Upper lobe of right lung (tissue), 1 donor: Measurements from ENCODE around the gene OR8B2. TPM values are rescaled to one million over a fixed set of nuclear protein-coding genes. Genes with fewer than 3 reads are reported as not detected.
A peak's percentile ranks its signal among the peaks of the same experiment; 100 is the strongest.
"Not testable (repeated sequence)": the region's sequence is repeated elsewhere in the genome, so short reads cannot be mapped to it uniquely, and the experiment has no call there.

ENCODE experiments used
- ATAC-seq: fragments of 200-7000 bp; cut with Tn5 transposase; one replicate; pipeline ENCODE4 v1.9.1; 2020; ENCODE audit warnings: mild to moderate bottlenecking, moderate library complexity
- DNase-seq: peaks from one replicate; pipeline ENCODE4 v3.0.0-alpha.2; 2020
- H3K27ac ChIP-seq: fragments of 200-600 bp; one replicate; pipeline ENCODE4 v1.8.0; 2022
- H3K27me3 ChIP-seq: fragments of 200-600 bp; one replicate; pipeline ENCODE4 v1.8.0; 2022; ENCODE audit warnings: mild to moderate bottlenecking
- H3K36me3 ChIP-seq: fragments of 200-600 bp; one replicate; pipeline ENCODE4 v1.8.0; 2022
- H3K4me1 ChIP-seq: fragments of 200-600 bp; one replicate; pipeline ENCODE4 v1.8.0; 2022
- H3K4me3 ChIP-seq: fragments of 200-600 bp; one replicate; pipeline ENCODE4 v1.8.0; 2022; ENCODE audit warnings: mild to moderate bottlenecking
- H3K9me3 ChIP-seq: fragments of 200-600 bp; one replicate; pipeline ENCODE4 v1.8.0; 2022
- intact Hi-C: fragments of 100-400 bp; cut with DNase I; formaldehyde crosslinking; loops from one replicate; pipeline ENCODE4 v1.11.0; 2022
- total RNA-seq: library from RNA; stranded (reverse); fragmentation: NEBNext Ultra II Directional; extraction: Animal tissue kit (Norgen Biotek cat#: 25700); gene quantifications from one replicate; pipeline ENCODE4 v1.2.1, GENCODE V29; 2021
- TF ChIP-seq, protein P1 (sequence below): fragments of 200-600 bp; IDR thresholded peaks from one replicate; pipeline ENCODE4 v1.8.0; 2022; ENCODE audit warnings: antibody characterized with exemption
- donor health status: DM: no; HTN: yes; CAD: no; lungs with severe emphysema.

OR8B2 gene
- total RNA-seq, 1 donor from 2014 or later: not detected

- no peaks in the 10 kb centered on the region for H3K36me3 ChIP-seq
- no peak for ATAC-seq
- intact Hi-C loops: no loop called here
- H3K27ac ChIP-seq: no peak overlapping the region
- no peaks in the 10 kb centered on the region for H3K4me1 ChIP-seq
- H3K27me3 ChIP-seq: peaks cover 5% of the 10 kb centered on the region
- TF ChIP-seq, protein P1, sequence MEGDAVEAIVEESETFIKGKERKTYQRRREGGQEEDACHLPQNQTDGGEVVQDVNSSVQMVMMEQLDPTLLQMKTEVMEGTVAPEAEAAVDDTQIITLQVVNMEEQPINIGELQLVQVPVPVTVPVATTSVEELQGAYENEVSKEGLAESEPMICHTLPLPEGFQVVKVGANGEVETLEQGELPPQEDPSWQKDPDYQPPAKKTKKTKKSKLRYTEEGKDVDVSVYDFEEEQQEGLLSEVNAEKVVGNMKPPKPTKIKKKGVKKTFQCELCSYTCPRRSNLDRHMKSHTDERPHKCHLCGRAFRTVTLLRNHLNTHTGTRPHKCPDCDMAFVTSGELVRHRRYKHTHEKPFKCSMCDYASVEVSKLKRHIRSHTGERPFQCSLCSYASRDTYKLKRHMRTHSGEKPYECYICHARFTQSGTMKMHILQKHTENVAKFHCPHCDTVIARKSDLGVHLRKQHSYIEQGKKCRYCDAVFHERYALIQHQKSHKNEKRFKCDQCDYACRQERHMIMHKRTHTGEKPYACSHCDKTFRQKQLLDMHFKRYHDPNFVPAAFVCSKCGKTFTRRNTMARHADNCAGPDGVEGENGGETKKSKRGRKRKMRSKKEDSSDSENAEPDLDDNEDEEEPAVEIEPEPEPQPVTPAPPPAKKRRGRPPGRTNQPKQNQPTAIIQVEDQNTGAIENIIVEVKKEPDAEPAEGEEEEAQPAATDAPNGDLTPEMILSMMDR: no peak
- no peak for DNase-seq
- no peak overlapping the region for H3K4me3 ChIP-seq
- no peaks in the 10 kb centered on the region for H3K9me3 ChIP-seq
Measured at GRCh38 chr11:124409906-124410305, 25.6 kb upstream of the OR8B2 start.

DNA sequence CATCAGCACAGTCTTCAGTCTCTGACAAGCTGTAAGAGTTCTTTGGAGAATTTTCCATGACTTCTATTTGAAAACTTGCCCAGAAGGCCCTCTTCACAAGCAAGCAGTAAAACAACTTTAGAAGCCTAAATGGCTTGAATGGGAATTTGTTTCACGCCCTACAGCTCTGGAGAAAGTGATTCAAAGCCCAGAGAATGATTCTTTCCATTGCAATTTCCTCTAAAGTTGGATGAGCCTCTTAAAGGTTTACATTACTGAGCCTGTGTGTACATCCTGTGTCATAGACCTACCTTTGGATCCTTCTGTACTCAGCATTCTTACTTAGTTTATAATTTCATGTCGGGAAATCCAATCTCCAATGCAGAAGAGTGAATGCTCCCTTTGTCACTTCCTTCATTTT, 21.3 kb upstream of the OR8B2 start:
- DNase-seq (no peak), ATAC-seq (no peak)
- Histone ChIP-seq H3K9me3 (no peaks in the 10 kb centered on the region), H3K4me3 (no peak overlapping the region), H3K27ac (no peak overlapping the region), H3K4me1 (no peaks in the 10 kb centered on the region), H3K27me3 (peaks cover 5% of the 10 kb centered on the region), H3K36me3 (no peaks in the 10 kb centered on the region)
- TF ChIP-seq, protein P1: no peak
- intact Hi-C loops: no loop called here

GRCh38 chr11:124403186-124403585, 18.9 kb upstream of the OR8B2 start:
- H3K27ac ChIP-seq, DNase-seq, H3K36me3 ChIP-seq, H3K9me3 ChIP-seq, H3K27me3 ChIP-seq, H3K4me1 ChIP-seq, H3K4me3 ChIP-seq, ATAC-seq, intact Hi-C loops: not testable (repeated sequence)

DNA sequence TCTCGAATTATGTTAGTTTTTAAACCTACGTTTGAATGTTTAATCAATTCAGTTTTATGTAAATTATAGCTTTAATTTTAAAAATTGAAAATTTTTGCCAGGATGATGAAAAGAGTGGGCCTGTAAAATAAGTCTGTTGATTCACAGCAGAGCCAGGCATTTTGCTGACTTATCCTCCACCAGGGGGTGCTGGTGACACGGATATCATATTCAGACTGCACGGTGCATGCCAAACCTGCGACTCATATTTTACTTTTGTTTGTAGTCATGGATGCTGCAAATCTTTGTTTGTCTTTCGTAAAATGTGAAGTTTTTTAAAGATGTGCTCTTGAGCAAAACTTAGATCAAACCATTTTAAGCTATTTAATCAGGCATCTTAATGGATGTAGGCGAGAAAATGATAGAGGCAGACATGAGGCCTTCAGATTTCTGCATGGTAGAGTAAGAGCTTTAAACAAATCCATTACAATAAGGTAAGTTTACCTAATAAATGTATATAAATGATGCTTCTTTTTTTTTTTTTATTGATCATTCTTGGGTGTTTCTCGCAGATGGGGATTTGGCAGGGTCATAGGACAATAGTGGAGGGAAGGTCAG, 18.1 kb upstream of the OR8B2 start:
- TF ChIP-seq, protein P1: peak; percentile 71
- ATAC-seq (peak; percentile 87), DNase-seq (no peak)
- H3K27me3 ChIP-seq: no peaks in the 10 kb centered on the region
- no peaks in the 10 kb centered on the region for H3K9me3 ChIP-seq
- H3K36me3 ChIP-seq: no peaks in the 10 kb centered on the region
- H3K27ac ChIP-seq: no peak overlapping the region
- no peak overlapping the region for H3K4me3 ChIP-seq
- H3K4me1 ChIP-seq: no peaks in the 10 kb centered on the region
- intact Hi-C loops: no loop called here

DNA sequence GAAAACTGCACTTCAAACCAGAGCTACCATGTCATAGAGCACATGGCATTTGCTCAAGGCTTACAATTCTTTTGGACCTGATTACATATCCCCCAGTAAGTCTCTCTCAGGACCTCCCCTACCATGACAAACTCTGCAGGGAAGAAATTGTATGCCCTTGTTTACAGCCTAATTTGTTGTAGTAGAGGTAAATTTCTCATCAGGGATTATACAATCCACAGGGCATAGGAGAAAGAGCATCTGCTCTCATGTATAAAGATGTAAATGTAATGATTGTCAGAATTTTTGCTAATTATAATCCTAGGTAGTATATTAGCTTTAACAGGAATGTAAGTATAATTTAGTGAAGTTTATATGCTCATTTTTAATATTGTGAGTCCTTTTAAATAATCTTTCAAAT, 14.6 kb upstream of the OR8B2 start, which contains the start of gene OR8B3:
Gene OR8B3, minus strand, starts transcription at position 101 of the 400 bp plus-strand sequence. CDS start 1,673 bp downstream, outside the sequence.
- H3K36me3 ChIP-seq: no peaks in the 10 kb centered on the region
- no peak for DNase-seq
- ATAC-seq: no peak
- H3K27ac ChIP-seq: no peak within 1 kb of the TSS
- no peaks in the 10 kb centered on the region for H3K27me3 ChIP-seq
- H3K9me3 ChIP-seq: no peaks in the 10 kb centered on the region
- intact Hi-C loops: no loop called here
- no peak within 1 kb of the TSS for H3K4me3 ChIP-seq
- no peaks in the 10 kb centered on the region for H3K4me1 ChIP-seq
- TF ChIP-seq, protein P1: no peak

DNA sequence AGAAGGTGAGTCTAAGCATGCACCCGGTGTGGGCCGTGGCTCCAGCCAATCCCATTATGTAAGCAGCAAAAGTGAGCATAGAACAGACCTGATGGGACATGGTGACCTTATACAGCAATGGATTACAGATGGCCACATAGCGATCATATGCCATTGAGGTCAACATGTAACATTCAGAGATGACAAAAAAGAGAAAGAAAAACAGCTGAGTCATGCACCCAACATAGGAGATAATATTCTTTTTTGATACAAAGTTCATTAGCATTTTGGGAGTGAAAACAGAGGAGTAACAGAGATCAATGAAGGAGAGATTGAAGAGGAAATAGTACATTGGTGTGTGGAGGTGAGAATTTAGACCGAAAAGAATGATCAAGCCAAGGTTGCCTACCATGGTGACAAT, 12.5 kb upstream of the OR8B2 start:
- intact Hi-C loops, ATAC-seq, H3K27ac ChIP-seq, H3K9me3 ChIP-seq, H3K4me3 ChIP-seq, H3K27me3 ChIP-seq, H3K4me1 ChIP-seq, DNase-seq, H3K36me3 ChIP-seq: not testable (repeated sequence)

- TF ChIP-seq, protein P1: no peak
- ATAC-seq: no peak
Measured at GRCh38 chr11:124394408-124394807, 10.1 kb upstream of the OR8B2 start.

DNA sequence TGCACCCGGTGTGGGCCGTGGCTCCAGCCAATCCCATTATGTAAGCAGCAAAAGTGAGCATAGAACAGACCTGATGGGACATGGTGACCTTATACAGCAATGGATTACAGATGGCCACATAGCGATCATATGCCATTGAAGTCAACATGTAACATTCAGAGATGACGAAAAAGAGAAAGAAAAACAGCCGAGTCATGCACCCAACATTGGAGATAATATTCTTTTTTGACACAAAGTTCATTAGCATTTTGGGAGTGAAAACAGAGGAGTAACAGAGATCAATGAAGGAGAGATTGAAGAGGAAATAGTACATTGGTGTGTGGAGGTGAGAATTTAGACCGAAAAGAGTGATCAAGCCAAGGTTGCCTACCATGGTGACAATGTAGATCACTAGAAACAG, 1.4 kb downstream of the OR8B2 start:
- H3K27ac ChIP-seq, intact Hi-C loops, H3K4me1 ChIP-seq, DNase-seq, H3K9me3 ChIP-seq, H3K27me3 ChIP-seq, H3K36me3 ChIP-seq, ATAC-seq, H3K4me3 ChIP-seq: not testable (repeated sequence)

More at GRCh38 chr11:124394408-124394807, 10.1 kb upstream of the OR8B2 start:
- no peak for DNase-seq
- Histone ChIP-seq H3K9me3 (no peaks in the 10 kb centered on the region), H3K27me3 (no peaks in the 10 kb centered on the region), H3K4me3 (no peak overlapping the region), H3K36me3 (no peaks in the 10 kb centered on the region), H3K27ac (no peak overlapping the region), H3K4me1 (no peaks in the 10 kb centered on the region)
- intact Hi-C loops: no loop called here
